ENCODE data around the gene NBAS.
"Not testable (repeated sequence)": the region's sequence is repeated elsewhere in the genome, so short reads cannot be mapped to it uniquely, and the experiment has no call there.

NBAS gene

GRCh38 chr2:15456352-15456751 lies 104.8 kb downstream of the NBAS start:
- no peak for DNase-seq

GRCh38 chr2:15450808-15451207 lies 110.3 kb downstream of the NBAS start:
- no peak for DNase-seq

- DNase-seq = peak; percentile 82
Measured at GRCh38 chr2:15449556-15450236, 111.4 kb downstream of the NBAS start.

- DNase-seq = no peak
Measured at GRCh38 chr2:15448250-15448839, 112.8 kb downstream of the NBAS start.

GRCh38 chr2:15447381-15447780 lies 113.8 kb downstream of the NBAS start:
- no peak for DNase-seq

- no peak for DNase-seq
Measured at GRCh38 chr2:15446961-15447360, 114.2 kb downstream of the NBAS start.

GRCh38 chr2:15445891-15446562 lies 115.1 kb downstream of the NBAS start:
- no peak for DNase-seq

- not testable (repeated sequence) for DNase-seq
Measured at GRCh38 chr2:15439768-15440524, 121.2 kb downstream of the NBAS start.

- not testable (repeated sequence) for DNase-seq
Measured at GRCh38 chr2:15439366-15439765, 121.8 kb downstream of the NBAS start.

GRCh38 chr2:15436195-15436594 lies 124.9 kb downstream of the NBAS start:
- no peak for DNase-seq

- DNase-seq = no peak
Measured at GRCh38 chr2:15435474-15435873, 125.7 kb downstream of the NBAS start.

GRCh38 chr2:15432642-15433256 lies 128.4 kb downstream of the NBAS start:
- no peak for DNase-seq

GRCh38 chr2:15429032-15429431 lies 132.1 kb downstream of the NBAS start:
- no peak for DNase-seq

- no peak for DNase-seq
Measured at GRCh38 chr2:15427987-15428386, 133.1 kb downstream of the NBAS start.

GRCh38 chr2:15426606-15427005 lies 134.5 kb downstream of the NBAS start:
- DNase-seq = no peak

- no peak for DNase-seq
Measured at GRCh38 chr2:15425712-15426111, 135.4 kb downstream of the NBAS start.

GRCh38 chr2:15421753-15422152 lies 139.4 kb downstream of the NBAS start:
- no peak for DNase-seq

GRCh38 chr2:15415748-15416147 lies 145.4 kb downstream of the NBAS start:
- no peak for DNase-seq

- peak; percentile 3 for DNase-seq
Measured at GRCh38 chr2:15412779-15413178, 148.4 kb downstream of the NBAS start.

GRCh38 chr2:15412309-15412708 lies 148.8 kb downstream of the NBAS start:
- no peak for DNase-seq

- DNase-seq = no peak
Measured at GRCh38 chr2:15410884-15411283, 150.2 kb downstream of the NBAS start.

- DNase-seq = no peak
Measured at GRCh38 chr2:15408759-15409158, 152.4 kb downstream of the NBAS start.

- no peak for DNase-seq
Measured at GRCh38 chr2:15407666-15408065, 153.5 kb downstream of the NBAS start.
